ENCODE results near the gene SMIM14. TPM values are rescaled to one million over a fixed set of nuclear protein-coding genes. Genes with fewer than 3 reads are reported as not detected.

Gene SMIM14
- total and polyA plus RNA-seq, 2 of the 8 experiments (the other 6 are each of a cell fraction or from before 2014, with no cell fraction given) = 29.1 to 31.0 TPM

- no peak overlapping the region for H2BK120ac ChIP-seq (replicated peaks; ENCODE audit: low read depth, low read length)
- no peak overlapping the region for H3K14ac ChIP-seq (ENCODE audit: insufficient read length)
- ChIA-PET CTCF (ENCODE audit: partially characterized antibody) (interaction anchor here (0.5 to 0.6 kb wide), 2 partner anchors 66 to 415 kb away, joined by 3 read pairs; no protein-coding TSS in a partner anchor), POLR2A (ENCODE audit: partially characterized antibody) (interaction anchor here (0.7 to 1.7 kb wide), 3 partner anchors 19 to 58 kb away, joined by 3 to 5 read pairs (median 3); no protein-coding TSS in a partner anchor)
- no peaks in the 10 kb centered on the region for H3K23me2 ChIP-seq (ENCODE audit: low read depth, low read length)
- no peak for FAIRE-seq
- no peak overlapping the region for H3K4me3 ChIP-seq (ENCODE audit: extremely low read depth in 1 of 4, insufficient read depth in 2 of 4, low read depth in 3 of 4, low read length in 4 of 4)
- peaks cover 0 to 2% of the 10 kb centered on the region in 2 experiments for H4K20me1 ChIP-seq (replicated peaks in 1 of 2; ENCODE audit: control insufficient read depth in 1 of 2, insufficient read depth in 2 of 2, low read length in 2 of 2)
- no peak overlapping the region for H3K23ac ChIP-seq (ENCODE audit: insufficient read length)
- no peak overlapping the region for H2AK5ac ChIP-seq (ENCODE audit: low read depth, low read length)
- H2AFZ ChIP-seq (ENCODE audit: low read length) = no peak overlapping the region
- no peak overlapping the region for H3K56ac ChIP-seq (replicated peaks; ENCODE audit: insufficient read length, low read depth, low read length)
- H2BK15ac ChIP-seq (ENCODE audit: low read length) = no peak overlapping the region
- H3K4me1 ChIP-seq (replicated peaks in 1 of 4; ENCODE audit: control insufficient read depth in 3 of 4, insufficient read depth in 4 of 4, low read length in 3 of 4) = no peaks in the 10 kb centered on the region
- H2BK20ac ChIP-seq (ENCODE audit: low read length) = no peak overlapping the region
- no peak overlapping the region for H2BK5ac ChIP-seq (ENCODE audit: low read depth, low read length)
- H3K9me3 ChIP-seq (ENCODE audit: insufficient read depth in 2 of 2, low read depth in 1 of 2, low read length in 1 of 2) = no peaks in the 10 kb centered on the region
- no peak overlapping the region for H3K18ac ChIP-seq (ENCODE audit: extremely low read depth, low read length)
- no peak overlapping the region for H3K9ac ChIP-seq (replicated peaks in 1 of 4; ENCODE audit: extremely low read depth in 1 of 4, low read depth in 3 of 4, low read length in 3 of 4)
- no peak overlapping the region for H3K27ac ChIP-seq (ENCODE audit: low read depth, low read length)
- H4K91ac ChIP-seq (replicated peaks; ENCODE audit: insufficient read length, low read length) = no peak overlapping the region
- no peak for DNase-seq (ENCODE audit: low read depth in 1 of 2, low spot score in 2 of 2)
- H4K8ac ChIP-seq (ENCODE audit: extremely low read depth, insufficient read depth, low read length) = no peak overlapping the region
- no peaks in the 10 kb centered on the region for H3K79me2 ChIP-seq (ENCODE audit: control insufficient read depth in 1 of 2, insufficient read depth in 2 of 2, low read length in 2 of 2)
- 86% methylated on average over 3 of the region's 3 CpGs; no CpG with 5 or more reads in 1 of the 2 experiments for WGBS, 2 experiments (ENCODE audit: extremely low coverage in 1 of 2, insufficient coverage in 1 of 2, insufficient read length in 1 of 2, insufficient replicate concordance in 2 of 2, low coverage in 1 of 2, low lambda C conversion rate in 2 of 2, missing lambda C conversion rate in 1 of 2)
- H3K36me3 ChIP-seq (ENCODE audit: control insufficient read depth in 2 of 4, insufficient read depth in 4 of 4, low read length in 3 of 4) = peaks cover 0 to 8% (median 3%) of the 10 kb centered on the region in 4 experiments; a peak in 3 of 8 replicates
- no peak overlapping the region for H3K4ac ChIP-seq (replicated peaks; ENCODE audit: insufficient read length, low read depth, low read length)
- no peaks in the 10 kb centered on the region; the same call in 1 of the 2 replicates for H3K79me1 ChIP-seq (ENCODE audit: low read depth, low read length)
- H3K27me3 ChIP-seq (replicated peaks in 1 of 4; ENCODE audit: control insufficient read depth in 3 of 4, extremely low read depth in 1 of 4, insufficient read depth in 3 of 4, low read length in 3 of 4) = no peaks in the 10 kb centered on the region
- H2BK12ac ChIP-seq (ENCODE audit: low read depth, low read length) = no peak overlapping the region
- H3K4me2 ChIP-seq (ENCODE audit: insufficient read depth in 1 of 2, low read depth in 2 of 2, low read length in 2 of 2) = no peak overlapping the region
- H4K5ac ChIP-seq (ENCODE audit: insufficient read length, low read depth, low read length) = no peak overlapping the region
- TF ChIP-seq TCF12 (IDR thresholded peaks at IDR 0.05; ENCODE audit: low read depth, low read length) = no peak
- no peak for TF ChIP-seq KDM5A (IDR thresholded peaks at IDR 0.05; ENCODE audit: low read length)
- no peak for TF ChIP-seq TAF1 (IDR thresholded peaks at IDR 0.05; ENCODE audit: low read depth, low read length)
- no peak for TF ChIP-seq SIN3A (conservative IDR thresholded peaks at IDR 0.05 in 1 of 2, IDR thresholded peaks at IDR 0.05 in 1 of 2; ENCODE audit: low read depth in 1 of 2, low read length in 2 of 2)
- no peak for TF ChIP-seq ATF3 (IDR thresholded peaks at IDR 0.05; ENCODE audit: insufficient read depth, low read depth, low read length)
- no peak for TF ChIP-seq SP1 (IDR thresholded peaks at IDR 0.05; ENCODE audit: low read depth, low read length)
- TF ChIP-seq NRF1 (IDR thresholded peaks at IDR 0.05; ENCODE audit: low read depth, low read length) = no peak
- TF ChIP-seq BRCA1 (IDR thresholded peaks at IDR 0.05; ENCODE audit: low read depth, low read length) = no peak
- no peak for TF ChIP-seq JUN (IDR thresholded peaks at IDR 0.05; ENCODE audit: low read depth, low read length)
- TF ChIP-seq ZNF274 (IDR thresholded peaks at IDR 0.05; ENCODE audit: borderline replicate concordance, extremely low read depth, low read length) = no peak
- TF ChIP-seq HDAC2 (IDR thresholded peaks at IDR 0.05; ENCODE audit: borderline replicate concordance in 1 of 2, low read depth in 2 of 2, low read length in 2 of 2) = no peak
- TF ChIP-seq POU5F1 (IDR thresholded peaks at IDR 0.05; ENCODE audit: low read depth, low read length) = no peak
- TF ChIP-seq NANOG (IDR thresholded peaks at IDR 0.05; ENCODE audit: insufficient read depth, low read depth, low read length, poor library complexity, severe bottlenecking) = no peak
- no peak for TF ChIP-seq TEAD4 (IDR thresholded peaks at IDR 0.05; ENCODE audit: low read depth, low read length)
Measured at GRCh38 chr4:39596971-39597370, 41.7 kb downstream of the SMIM14 start.
